IMR-90 (cell line): ENCODE measurements around the gene CADM1. TPM values are rescaled to one million over a fixed set of nuclear protein-coding genes. Genes with fewer than 3 reads are reported as not detected.

Experiments used
- ATAC-seq: fragments of 200-7000 bp; cut with Tn5 transposase; 2 replicates; pipeline ENCODE4 v1.9.1; 2020; ENCODE audit warnings: low read depth, mild to moderate bottlenecking, moderate library complexity
- BruUV-seq: library from RNA; stranded (reverse); fragments of 400-500 nt; replicated peaks from 2 replicates; lab custom pipeline; 2021; lab: Mats Ljungman, UMichigan
- CTCF ChIA-PET: fragments of 300-600 bp; formaldehyde crosslinking; extraction: SDS; loops from one replicate; lab custom pipeline; 2021; ENCODE audit warnings: antibody characterized with exemption; lab: Yijun Ruan, JAX
- POLR2A ChIA-PET: fragments of 300-600 bp; sonication (Branson Sonifier 250); formaldehyde crosslinking; loops from one replicate; lab custom pipeline; 2022; ENCODE audit warnings: antibody characterized with exemption; ENCODE audit not compliant: unreplicated experiment; lab: Charles Lee
- DNase-seq: peaks from one replicate; pipeline ENCODE4 v3.0.0; 2013
- H2AFZ ChIP-seq: replicated peaks from 2 replicates; pipeline ENCODE3; 2013; ENCODE audit warnings: low read length, mild to moderate bottlenecking; ENCODE audit not compliant: poor library complexity
- H2AK5ac ChIP-seq: 2 replicates; pipeline ENCODE4 v1.6.1; 2013; ENCODE audit warnings: low read depth, low read length, inconsistent platforms
- H2AK9ac ChIP-seq: replicated peaks from 2 replicates; pipeline ENCODE3; 2013; ENCODE audit warnings: mild to moderate bottlenecking, low read depth, low read length, moderate library complexity; ENCODE audit not compliant: poor library complexity
- H2BK120ac ChIP-seq: 2 replicates; pipeline ENCODE4 v1.6.1; 2013; ENCODE audit warnings: low read depth, low read length, inconsistent platforms
- H2BK15ac ChIP-seq: 3 replicates; pipeline ENCODE4 v1.6.1; 2013; ENCODE audit warnings: low read depth, low read length, inconsistent platforms
- H2BK20ac ChIP-seq: 2 replicates; pipeline ENCODE4 v1.6.1; 2013; ENCODE audit warnings: low read depth, mild to moderate bottlenecking, inconsistent platforms, low read length, moderate library complexity
- H2BK5ac ChIP-seq: 2 replicates; pipeline ENCODE4 v1.6.1; 2013; ENCODE audit warnings: mild to moderate bottlenecking, low read depth, low read length, inconsistent platforms; ENCODE audit not compliant: poor library complexity, severe bottlenecking
- H3K14ac ChIP-seq: replicated peaks from 2 replicates; pipeline ENCODE4 v1.6.1; 2013; ENCODE audit warnings: low read depth, low read length, inconsistent platforms
- H3K18ac ChIP-seq: 2 replicates; pipeline ENCODE4 v1.6.1; 2013; ENCODE audit warnings: low read depth, low read length, control low read depth
- H3K23ac ChIP-seq: 2 replicates; pipeline ENCODE4 v1.6.1; 2013; ENCODE audit warnings: low read depth, low read length, inconsistent platforms
- H3K27ac ChIP-seq: 2 replicates; pipeline ENCODE4 v1.5.1; 2013; ENCODE audit warnings: mild to moderate bottlenecking, control low read depth, low read length; ENCODE audit not compliant: insufficient read depth
- H3K27me3 ChIP-seq: 2 replicates; pipeline ENCODE4 v1.6.1; 2013; ENCODE audit warnings: low read length; ENCODE audit not compliant: control insufficient read depth, insufficient read depth
- H3K36me3 ChIP-seq: 2 replicates; pipeline ENCODE4 v1.6.1; 2013; ENCODE audit warnings: low read length, mixed read lengths; ENCODE audit not compliant: control insufficient read depth, insufficient read depth
- H3K4ac ChIP-seq: 2 replicates; pipeline ENCODE4 v1.6.1; 2013; ENCODE audit warnings: low read depth, low read length, inconsistent platforms
- H3K4me1 ChIP-seq: 2 replicates; pipeline ENCODE4 v1.6.1; 2013; ENCODE audit warnings: low read length, mixed read lengths; ENCODE audit not compliant: control insufficient read depth, insufficient read depth
- H3K4me2 ChIP-seq: 2 replicates; pipeline ENCODE4 v1.6.1; 2013; ENCODE audit warnings: low read depth, mild to moderate bottlenecking, control low read depth, low read length, moderate library complexity
- H3K4me3 ChIP-seq: 2 replicates; pipeline ENCODE4 v1.5.1; 2013; ENCODE audit warnings: low read depth, mild to moderate bottlenecking, control low read depth, low read length, moderate library complexity; ENCODE audit not compliant: insufficient read depth
- H3K56ac ChIP-seq: 2 replicates; pipeline ENCODE4 v1.6.1; 2013; ENCODE audit warnings: low read length, inconsistent platforms; ENCODE audit not compliant: insufficient read depth; ENCODE audit errors: extremely low read depth
- H3K79me1 ChIP-seq, 2 experiments: 2 replicates each; pipeline ENCODE4 v1.6.1; 2013; ENCODE audit warnings: low read length in 2 of 2, inconsistent platforms in 1 of 2, low read depth in 1 of 2
- H3K9ac ChIP-seq: 2 replicates; pipeline ENCODE4 v1.6.1; 2013; ENCODE audit warnings: low read depth, low read length, control low read depth
- H3K9me1 ChIP-seq: 2 replicates; pipeline ENCODE4 v1.6.1; 2013; ENCODE audit warnings: low read length, inconsistent platforms; ENCODE audit not compliant: insufficient read depth
- H3K9me3 ChIP-seq: 2 replicates; pipeline ENCODE4 v1.6.1; 2013; ENCODE audit warnings: low read length; ENCODE audit not compliant: control insufficient read depth, insufficient read depth
- H4K20me1 ChIP-seq: 2 replicates; pipeline ENCODE4 v1.6.1; 2013; ENCODE audit warnings: low read length, inconsistent platforms; ENCODE audit not compliant: insufficient read depth
- H4K5ac ChIP-seq: 2 replicates; pipeline ENCODE4 v1.6.1; 2013; ENCODE audit warnings: mild to moderate bottlenecking, low read depth, low read length, control low read depth
- H4K8ac ChIP-seq, 2 experiments: 2 replicates each; pipeline ENCODE4 v1.6.1; 2013; ENCODE audit warnings: low read depth in 2 of 2, low read length in 2 of 2, control low read depth in 1 of 2, inconsistent platforms in 1 of 2
- H4K91ac ChIP-seq: 2 replicates; pipeline ENCODE4 v1.6.1; 2013; ENCODE audit warnings: low read depth, low read length, inconsistent platforms; ENCODE audit not compliant: insufficient read depth
- CTCF ChIP-seq: conservative IDR thresholded peaks from 2 replicates; pipeline ENCODE4 v1.5.1; 2012; ENCODE audit warnings: mild to moderate bottlenecking, low read depth, low read length, improper control_type of control experiment
- WGBS, 2 experiments: methylation state at CpG; one replicate each; pipeline versions ENCODE4 v1.1.5 to v1.1.7; 2013; ENCODE audit warnings: missing lambda C conversion rate in 2 of 2; ENCODE audit not compliant: insufficient read length in 1 of 2; ENCODE audit errors: extremely low coverage in 2 of 2; 5-methylcytosine and 5-hydroxymethylcytosine counted together
- dilution Hi-C: fragments of 300-500 bp; cut with HindIII; formaldehyde crosslinking; loops from one replicate; pipeline ENCODE4 v1.14.3; 2018; ENCODE audit warnings: low sequenced_read_pairs; ENCODE audit not compliant: unreplicated experiment
- in situ Hi-C: fragments of 300-500 bp; cut with MboI; formaldehyde crosslinking; loops from 3 replicates; pipeline ENCODE4 v1.14.3; 2019; ENCODE audit warnings: low sequenced_read_pairs, inconsistent platforms, mixed read lengths
- intact Hi-C: fragments of 100-400 bp; cut with micrococcal nuclease; formaldehyde crosslinking; loops from 2 replicates; pipeline ENCODE4 v1.10.0; 2022
- polyA plus RNA-seq, 3 experiments: library from polyadenylated mRNA; depleted of rRNA; stranded (reverse); fragments of >200 nt; gene quantifications; 2 replicates each; pipeline ENCODE4 v1.2.3, GENCODE V29; 2012; ENCODE audit warnings: low replicate concordance in 1 of 3
- total RNA-seq: library from RNA; depleted of rRNA; stranded (reverse); fragments of >200 nt; gene quantifications from 2 replicates; pipeline ENCODE4 v1.2.3, GENCODE V29; 2012

CADM1 gene
- total and polyA plus RNA-seq, 2 of the 4 experiments (the other 2 are of a cell fraction) = 28.8 to 77.1 TPM

- Histone ChIP-seq H4K8ac (no peak overlapping the region), H4K91ac (no peak overlapping the region), H3K14ac (no peak overlapping the region), H3K23ac (no peak overlapping the region), H2BK120ac (no peak overlapping the region), H2BK5ac (no peak overlapping the region), H3K27ac (no peak overlapping the region), H3K79me1 (no peaks in the 10 kb centered on the region), H2BK15ac (no peak overlapping the region), H3K9me3 (no peaks in the 10 kb centered on the region), H2AK9ac (no peak overlapping the region), H2BK20ac (no peak overlapping the region), H3K4ac (no peak overlapping the region), H3K18ac (no peak overlapping the region; the same call in 1 of the 2 replicates), H3K9me1 (0 out of 2 replicates have a peak, but pooled peaks cover 4% of the 10 kb centered on the region), H4K5ac (no peak overlapping the region), H3K27me3 (no peaks in the 10 kb centered on the region), H3K9ac (no peak overlapping the region), H3K56ac (no peak overlapping the region), H3K4me3 (no peak overlapping the region), H4K20me1 (peaks cover 3% of the 10 kb centered on the region; the same call in 1 of the 2 replicates), H3K36me3 (no peaks in the 10 kb centered on the region), H2AK5ac (no peak overlapping the region), H3K4me1 (peaks cover 3% of the 10 kb centered on the region; the same call in 1 of the 2 replicates), H2AFZ (no peak overlapping the region), H3K4me2 (no peak overlapping the region)
- WGBS, 2 experiments = no CpG with 5 or more reads among the region's 6 CpGs
- DNase-seq (peak; percentile 41), ATAC-seq (peak; percentile 80)
- no peak for TF ChIP-seq CTCF
- no TSS peak for BruUV-seq
- in situ Hi-C loops (loop anchor here (10.0 kb wide), 1 partner anchor 62 kb away; no protein-coding TSS in a partner anchor), dilution Hi-C loops (no loop called here), intact Hi-C loops (no loop called here)
- CTCF ChIA-PET = no interaction called here
- POLR2A ChIA-PET = no interaction called here
Observed at GRCh38 chr11:115352805-115353485, 151.3 kb downstream of the CADM1 start.
